ENCODE data around the gene ULBP1. TPM values are rescaled to one million over a fixed set of nuclear protein-coding genes. Genes with fewer than 3 reads are reported as not detected.
A peak's percentile ranks its signal among the peaks of the same experiment; 100 is the strongest.
"Not testable (repeated sequence)": the region's sequence is repeated elsewhere in the genome, so short reads cannot be mapped to it uniquely, and the experiment has no call there.

ULBP1 gene
- total and polyA plus RNA-seq, 2 experiments from 2014 or later = 0.27 TPM

DNA sequence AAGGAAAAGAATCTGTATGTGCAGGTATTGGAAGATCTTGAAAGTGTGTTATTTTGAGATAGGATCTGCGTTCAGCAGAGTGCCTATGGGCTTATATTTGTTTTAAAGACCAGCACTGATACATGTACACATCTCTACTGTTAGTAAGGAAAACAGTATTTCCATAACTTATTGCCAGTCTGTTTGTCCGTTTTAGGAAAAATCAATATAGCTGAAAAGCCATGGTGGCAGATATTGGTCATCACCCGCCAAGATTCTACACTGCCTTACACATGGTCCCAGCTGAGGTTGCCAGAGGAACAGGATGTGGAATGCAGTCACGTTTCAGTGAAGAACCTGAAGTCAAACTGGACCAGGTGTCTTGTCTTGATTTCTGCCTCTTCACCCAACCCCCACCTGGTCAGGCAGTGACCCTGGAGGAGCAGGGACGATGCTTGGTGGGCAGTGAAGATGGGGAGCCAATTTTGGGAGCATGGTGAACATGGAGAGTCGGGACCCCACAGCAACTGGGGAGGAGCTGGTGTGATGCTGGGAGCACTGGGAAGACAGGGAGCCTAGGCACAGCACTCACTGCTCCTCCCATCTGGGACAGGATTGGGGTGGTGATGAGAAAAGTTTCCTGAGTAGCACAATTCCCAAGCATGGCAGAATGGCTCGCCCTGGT is 8.0 kb upstream of the ULBP1 start:
- H3K9me3 ChIP-seq (ENCODE audit: low read depth); H2AFZ ChIP-seq; H3K36me3 ChIP-seq (replicated peaks; ENCODE audit: insufficient read depth, low read depth); H3K79me2 ChIP-seq; H3K4me1 ChIP-seq (ENCODE audit: insufficient read depth); H3K4me2 ChIP-seq; H3K4me3 ChIP-seq; H3K27ac ChIP-seq; H4K20me1 ChIP-seq (ENCODE audit: insufficient read depth, poor library complexity, severe bottlenecking); DNase-seq (ENCODE audit: low spot score); H3K9me2 ChIP-seq (replicated peaks; ENCODE audit: insufficient read depth): not testable (repeated sequence)
- 50% methylated on average over 7 of the region's 7 CpGs for WGBS (ENCODE audit: low lambda C conversion rate, missing lambda C conversion rate)
- TF ChIP-seq EZH2 (IDR thresholded peaks at IDR 0.05; ENCODE audit: borderline replicate concordance) = peak; percentile 68
- peaks cover 83% of the 10 kb centered on the region for H3K27me3 ChIP-seq

DNA sequence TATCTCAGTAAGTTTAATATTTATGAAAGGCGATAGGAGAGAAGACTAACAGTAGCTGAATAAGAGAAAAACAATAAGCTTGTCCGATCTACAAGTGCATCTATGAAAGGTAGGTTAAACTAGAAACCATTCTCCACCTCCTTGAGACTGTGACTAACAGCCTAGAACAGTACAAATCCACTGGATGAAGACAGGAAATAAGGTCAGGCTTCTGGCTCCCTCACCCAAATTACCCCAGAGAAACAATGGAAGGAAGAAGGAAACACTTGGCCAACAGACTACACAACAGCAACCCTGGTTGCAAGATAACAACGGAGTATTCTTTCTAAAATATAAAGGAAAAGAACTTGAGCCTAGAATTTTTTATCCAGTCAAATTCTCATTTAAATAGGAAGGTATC is 5.6 kb upstream of the ULBP1 start:
- not testable (repeated sequence) for H3K9me2 ChIP-seq (replicated peaks; ENCODE audit: insufficient read depth); H3K27ac ChIP-seq; H2AFZ ChIP-seq; H3K9me3 ChIP-seq (ENCODE audit: low read depth); H3K79me2 ChIP-seq; H3K4me1 ChIP-seq (ENCODE audit: insufficient read depth); H4K20me1 ChIP-seq (ENCODE audit: insufficient read depth, poor library complexity, severe bottlenecking); H3K36me3 ChIP-seq (replicated peaks; ENCODE audit: insufficient read depth, low read depth); H3K4me3 ChIP-seq; DNase-seq (ENCODE audit: low spot score); H3K4me2 ChIP-seq
- H3K27me3 ChIP-seq = peaks cover 83% of the 10 kb centered on the region
- 72% methylated on average over 3 of the region's 3 CpGs for whole genome bisulfite sequencing (ENCODE audit: low lambda C conversion rate, missing lambda C conversion rate)

DNA sequence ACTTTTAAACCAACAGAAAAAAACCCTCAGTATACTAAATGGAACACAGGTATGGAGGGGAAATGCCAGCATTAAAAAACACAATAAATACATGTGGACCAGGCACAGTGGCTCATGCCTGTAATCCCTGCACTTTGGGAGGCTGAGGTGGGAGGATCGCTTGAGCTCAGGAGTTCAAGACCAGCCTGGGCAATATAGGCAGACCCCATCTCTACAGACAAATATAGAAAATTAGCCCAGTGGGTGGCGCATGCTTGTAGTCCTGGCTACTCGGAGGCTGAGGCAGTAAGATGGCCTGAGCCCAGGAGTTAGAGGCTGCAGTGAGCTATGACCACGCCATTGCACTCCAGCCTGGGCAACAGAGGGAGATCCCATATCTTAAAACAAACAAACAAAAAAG is 3.9 kb upstream of the ULBP1 start:
- H3K9me3 ChIP-seq (ENCODE audit: low read depth); H3K4me3 ChIP-seq; DNase-seq (ENCODE audit: low spot score); H3K4me2 ChIP-seq; H3K79me2 ChIP-seq; H2AFZ ChIP-seq; H4K20me1 ChIP-seq (ENCODE audit: insufficient read depth, poor library complexity, severe bottlenecking); H3K36me3 ChIP-seq (replicated peaks; ENCODE audit: insufficient read depth, low read depth); H3K27ac ChIP-seq; H3K9me2 ChIP-seq (replicated peaks; ENCODE audit: insufficient read depth): not testable (repeated sequence)
- Histone ChIP-seq H3K4me1 (ENCODE audit: insufficient read depth) (peaks cover 14% of the 10 kb centered on the region), H3K27me3 (peaks cover 93% of the 10 kb centered on the region)
- WGBS (ENCODE audit: low lambda C conversion rate, missing lambda C conversion rate) = 66% methylated on average over 4 of the region's 4 CpGs

DNA sequence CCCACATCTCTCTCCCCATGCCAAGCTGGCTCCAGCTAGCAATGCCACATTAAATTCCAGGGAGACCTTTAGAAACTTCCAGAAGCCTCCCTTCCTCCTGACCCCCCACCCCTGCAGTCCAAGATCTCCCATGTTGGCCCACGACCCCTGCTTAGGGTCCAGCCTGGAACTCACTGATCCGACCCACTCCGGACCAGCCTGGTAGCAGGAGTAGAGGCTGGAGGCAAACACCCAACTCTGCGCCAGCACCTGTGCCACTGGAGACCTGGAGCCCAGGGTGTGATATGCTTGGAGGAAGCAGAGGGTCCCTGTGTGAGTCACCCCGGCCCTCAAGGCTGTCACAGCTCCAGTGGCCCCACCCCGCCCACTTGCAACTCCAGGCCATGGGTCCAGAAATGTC is 3.3 kb upstream of the ULBP1 start:
- no peaks in the 10 kb centered on the region for H3K9me3 ChIP-seq (ENCODE audit: low read depth)
- no peak overlapping the region for H2AFZ ChIP-seq
- no peak overlapping the region for H3K4me2 ChIP-seq
- 80% methylated on average over 6 of the region's 6 CpGs for WGBS (ENCODE audit: low lambda C conversion rate, missing lambda C conversion rate)
- TF ChIP-seq EZH2phosphoT487 (IDR thresholded peaks at IDR 0.05; ENCODE audit: low read depth, severe bottlenecking, unreplicated experiment) (no peak), EZH2 (IDR thresholded peaks at IDR 0.05; ENCODE audit: borderline replicate concordance) (no peak)
- TF ChIP-seq, protein P1, sequence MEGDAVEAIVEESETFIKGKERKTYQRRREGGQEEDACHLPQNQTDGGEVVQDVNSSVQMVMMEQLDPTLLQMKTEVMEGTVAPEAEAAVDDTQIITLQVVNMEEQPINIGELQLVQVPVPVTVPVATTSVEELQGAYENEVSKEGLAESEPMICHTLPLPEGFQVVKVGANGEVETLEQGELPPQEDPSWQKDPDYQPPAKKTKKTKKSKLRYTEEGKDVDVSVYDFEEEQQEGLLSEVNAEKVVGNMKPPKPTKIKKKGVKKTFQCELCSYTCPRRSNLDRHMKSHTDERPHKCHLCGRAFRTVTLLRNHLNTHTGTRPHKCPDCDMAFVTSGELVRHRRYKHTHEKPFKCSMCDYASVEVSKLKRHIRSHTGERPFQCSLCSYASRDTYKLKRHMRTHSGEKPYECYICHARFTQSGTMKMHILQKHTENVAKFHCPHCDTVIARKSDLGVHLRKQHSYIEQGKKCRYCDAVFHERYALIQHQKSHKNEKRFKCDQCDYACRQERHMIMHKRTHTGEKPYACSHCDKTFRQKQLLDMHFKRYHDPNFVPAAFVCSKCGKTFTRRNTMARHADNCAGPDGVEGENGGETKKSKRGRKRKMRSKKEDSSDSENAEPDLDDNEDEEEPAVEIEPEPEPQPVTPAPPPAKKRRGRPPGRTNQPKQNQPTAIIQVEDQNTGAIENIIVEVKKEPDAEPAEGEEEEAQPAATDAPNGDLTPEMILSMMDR (IDR thresholded peaks at IDR 0.05; ENCODE audit: poor library complexity) = no peak
- no peak overlapping the region for H3K4me3 ChIP-seq
- no peak overlapping the region for H3K27ac ChIP-seq
- no peaks in the 10 kb centered on the region for H4K20me1 ChIP-seq (ENCODE audit: insufficient read depth, poor library complexity, severe bottlenecking)
- peaks cover 95% of the 10 kb centered on the region for H3K27me3 ChIP-seq
- no peaks in the 10 kb centered on the region for H3K36me3 ChIP-seq (replicated peaks; ENCODE audit: insufficient read depth, low read depth)
- H3K9me2 ChIP-seq (replicated peaks; ENCODE audit: insufficient read depth) = no peaks in the 10 kb centered on the region
- H3K79me2 ChIP-seq = no peaks in the 10 kb centered on the region
- H3K4me1 ChIP-seq (ENCODE audit: insufficient read depth) = peaks cover 14% of the 10 kb centered on the region
- no peak for DNase-seq (ENCODE audit: low spot score)

DNA sequence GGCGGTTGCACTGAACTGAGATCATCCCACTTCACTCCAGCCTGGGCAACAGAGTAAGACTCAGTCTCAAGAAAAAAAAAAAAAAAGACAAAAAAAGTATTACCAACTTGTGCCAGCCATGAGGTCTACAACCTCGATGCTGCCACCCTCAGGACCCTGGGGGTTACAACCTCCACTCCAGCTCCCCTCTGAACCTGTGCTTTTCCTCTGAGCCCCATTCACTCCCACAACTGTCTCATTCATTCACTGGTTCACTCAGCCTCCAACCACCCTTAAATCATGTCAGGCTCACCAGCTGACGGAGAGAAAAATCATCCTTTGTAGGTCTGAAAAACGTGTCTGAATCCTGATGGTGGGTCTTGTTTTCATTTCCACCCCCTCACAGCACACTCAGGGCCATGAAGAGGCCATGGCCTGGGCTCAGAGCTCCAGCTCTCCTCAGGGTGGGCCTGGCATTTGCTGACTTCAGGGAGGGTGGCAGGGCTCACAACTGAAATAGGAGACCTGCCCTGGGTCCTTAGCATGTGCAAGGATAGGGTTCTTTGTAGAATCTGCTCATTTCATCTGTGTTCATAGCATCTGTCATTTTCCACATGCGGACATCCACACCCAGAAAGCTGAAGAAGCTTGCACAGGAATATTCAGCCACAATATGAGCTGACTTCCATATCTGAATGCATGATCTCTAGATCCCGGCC is 1.9 kb upstream of the ULBP1 start:
- WGBS (ENCODE audit: low lambda C conversion rate, missing lambda C conversion rate) = 65% methylated on average over 5 of the region's 6 CpGs
- Histone ChIP-seq H3K27me3 (peaks cover 93% of the 10 kb centered on the region), H4K20me1 (ENCODE audit: insufficient read depth, poor library complexity, severe bottlenecking) (no peaks in the 10 kb centered on the region), H3K36me3 (replicated peaks; ENCODE audit: insufficient read depth, low read depth) (no peaks in the 10 kb centered on the region), H3K79me2 (no peaks in the 10 kb centered on the region), H3K9me2 (replicated peaks; ENCODE audit: insufficient read depth) (no peaks in the 10 kb centered on the region), H3K4me1 (ENCODE audit: insufficient read depth) (peaks cover 14% of the 10 kb centered on the region), H3K4me3 (no peak overlapping the region), H3K27ac (no peak overlapping the region), H3K4me2 (no peak overlapping the region), H2AFZ (no peak overlapping the region), H3K9me3 (ENCODE audit: low read depth) (no peaks in the 10 kb centered on the region)
- no peak for DNase-seq (ENCODE audit: low spot score)
- TF ChIP-seq, protein P1 (IDR thresholded peaks at IDR 0.05; ENCODE audit: poor library complexity) = no peak
- TF ChIP-seq EZH2 (IDR thresholded peaks at IDR 0.05; ENCODE audit: borderline replicate concordance) (no peak), EZH2phosphoT487 (IDR thresholded peaks at IDR 0.05; ENCODE audit: low read depth, severe bottlenecking, unreplicated experiment) (no peak)

All from hepatocyte (in vitro differentiated cells).